Esophagus squamous epithelium (tissue), 5 donors: ENCODE data around the gene SYT13. TPM values are rescaled to one million over a fixed set of nuclear protein-coding genes. Genes with fewer than 3 reads are reported as not detected.

ENCODE experiments used
- DNase-seq: peaks from one replicate; lab custom pipeline; 2025; lab: John Stamatoyannopoulos, UW
- H3K27ac ChIP-seq, 4 donors: fragments of 200-600 bp; sonication (generic); one replicate each; pipeline ENCODE4 v1.5.1; 2016 to 2019; ENCODE audit warnings: mild to moderate bottlenecking in 1 of 4
- H3K27me3 ChIP-seq, 4 donors: fragments of 200-600 bp; sonication (generic); 1 replicate in 3 of 4; 2 replicates in 1 of 4; pipeline versions ENCODE4 v1.5.1 to v1.6.0; 2017 to 2021; ENCODE audit warnings: antibody characterized with exemption in 1 of 4
- H3K36me3 ChIP-seq, 3 donors: fragments of 200-600 bp; sonication (generic); one replicate each; pipeline ENCODE4 v1.5.1; 2016 to 2019
- H3K4me1 ChIP-seq, 3 donors: fragments of 200-600 bp; sonication (generic); one replicate each; pipeline ENCODE4 v1.5.1; 2017 to 2019
- H3K4me3 ChIP-seq, 4 donors: fragments of 200-600 bp; sonication (generic); 1 replicate in 3 of 4; 2 replicates in 1 of 4; pipeline ENCODE4 v1.5.1; 2016 to 2019; ENCODE audit warnings: mild to moderate bottlenecking in 2 of 4, moderate library complexity in 1 of 4
- H3K9me3 ChIP-seq, 3 donors: fragments of 200-600 bp; sonication (generic); one replicate each; pipeline ENCODE4 v1.5.1; 2016 to 2019
- CTCF ChIP-seq, 6 experiments: fragments of 450-650 bp in 4 of 6; fragments of 200-600 bp in 2 of 6; sonication (generic) in 2 of 6; IDR thresholded peaks; one replicate each; pipeline ENCODE4 v1.5.1; 2016 to 2019; ENCODE audit warnings: antibody characterized with exemption in 6 of 6, mild to moderate bottlenecking in 4 of 6, moderate library complexity in 4 of 6
- POLR2A ChIP-seq, 4 donors: fragments of 450-650 bp; IDR thresholded peaks; one replicate each; pipeline ENCODE4 v1.6.1; 2017; ENCODE audit warnings: antibody characterized with exemption in 4 of 4, mild to moderate bottlenecking in 4 of 4, moderate library complexity in 3 of 4
- WGBS, 2 donors: methylation state at CpG; one replicate each; pipeline ENCODE4 v1.1.5; 2018; 5-methylcytosine and 5-hydroxymethylcytosine counted together
- intact Hi-C: fragments of 100-400 bp; cut with DNase I; formaldehyde crosslinking; loops from one replicate; pipeline ENCODE4 v1.15.0; 2022
- total RNA-seq, 4 donors: library from RNA; depleted of rRNA; stranded (reverse); fragments of >200 nt; gene quantifications; one replicate each; pipeline ENCODE4 v1.1.0, GENCODE V29; 2016
- donor health status: DM: yes; HTN: yes; CAD: no.

Gene SYT13
- total RNA-seq, 4 donors from 2014 or later = 0.04 to 0.15 TPM; not detected in 2

- intact Hi-C loops = no loop called here
- Histone ChIP-seq H3K4me1 (no peaks in the 10 kb centered on the region), H3K36me3 (no peaks in the 10 kb centered on the region), H3K9me3 (peaks cover 0 to 11% (median 0%) of the 10 kb centered on the region in 3 donors), H3K4me3 (no peak overlapping the region), H3K27ac (no peak overlapping the region), H3K27me3 (peaks cover 0 to 43% (median 0%) of the 10 kb centered on the region in 4 donors)
- 41 to 92% methylated on average over 2 to 6 of the region's 6 CpGs for WGBS, 2 donors
- no peak for TF ChIP-seq CTCF (IDR thresholded peaks at IDR 0.05)
- TF ChIP-seq POLR2A (IDR thresholded peaks at IDR 0.05) = no peak
- DNase-seq = no peak
Measured at GRCh38 chr11:45324459-45324858, 38.3 kb upstream of the SYT13 start.

DNA sequence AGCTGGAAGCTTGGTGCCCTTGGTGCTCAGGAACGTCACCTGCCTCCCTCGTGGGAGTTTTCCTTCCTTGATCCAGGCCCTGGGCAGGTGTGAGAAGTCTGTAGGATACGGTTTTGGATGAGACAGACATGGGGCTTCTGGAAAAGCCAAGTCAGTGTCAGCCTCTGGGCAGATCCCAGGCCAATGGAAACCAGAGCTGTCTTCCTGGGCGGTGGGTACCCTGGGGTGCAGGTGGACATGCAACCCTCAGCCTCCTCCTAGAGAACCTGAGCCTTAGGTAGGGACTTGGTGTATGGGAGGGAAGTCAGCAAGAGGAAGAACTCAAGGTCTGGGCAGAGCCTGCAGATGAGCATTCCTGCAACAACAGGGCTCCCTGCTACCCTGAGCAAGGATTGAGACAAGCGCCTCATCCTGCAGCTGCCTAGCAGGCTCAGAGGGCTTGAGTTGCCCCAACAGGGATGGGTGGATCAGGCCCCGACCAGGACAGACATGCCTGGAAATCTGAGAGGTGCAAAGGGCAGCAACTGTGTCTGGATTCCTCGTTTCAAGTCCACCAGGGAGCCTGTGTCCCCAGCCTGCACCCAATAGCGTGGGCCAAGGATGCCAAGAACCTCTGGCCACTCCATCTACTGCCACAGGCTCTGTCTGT, 37.6 kb upstream of the SYT13 start:
- Histone ChIP-seq H3K36me3 (no peaks in the 10 kb centered on the region), H3K27me3 (peaks cover 0 to 45% (median 0%) of the 10 kb centered on the region in 4 donors), H3K9me3 (peaks cover 0 to 11% (median 0%) of the 10 kb centered on the region in 3 donors), H3K4me1 (no peaks in the 10 kb centered on the region), H3K27ac (no peak overlapping the region), H3K4me3 (no peak overlapping the region)
- WGBS, 2 donors = 34 to 48% methylated on average over 3 to 4 of the region's 8 CpGs
- intact Hi-C loops = no loop called here
- TF ChIP-seq POLR2A (IDR thresholded peaks at IDR 0.05) (no peak), CTCF (IDR thresholded peaks at IDR 0.05) (no peak)
- no peak for DNase-seq

DNA sequence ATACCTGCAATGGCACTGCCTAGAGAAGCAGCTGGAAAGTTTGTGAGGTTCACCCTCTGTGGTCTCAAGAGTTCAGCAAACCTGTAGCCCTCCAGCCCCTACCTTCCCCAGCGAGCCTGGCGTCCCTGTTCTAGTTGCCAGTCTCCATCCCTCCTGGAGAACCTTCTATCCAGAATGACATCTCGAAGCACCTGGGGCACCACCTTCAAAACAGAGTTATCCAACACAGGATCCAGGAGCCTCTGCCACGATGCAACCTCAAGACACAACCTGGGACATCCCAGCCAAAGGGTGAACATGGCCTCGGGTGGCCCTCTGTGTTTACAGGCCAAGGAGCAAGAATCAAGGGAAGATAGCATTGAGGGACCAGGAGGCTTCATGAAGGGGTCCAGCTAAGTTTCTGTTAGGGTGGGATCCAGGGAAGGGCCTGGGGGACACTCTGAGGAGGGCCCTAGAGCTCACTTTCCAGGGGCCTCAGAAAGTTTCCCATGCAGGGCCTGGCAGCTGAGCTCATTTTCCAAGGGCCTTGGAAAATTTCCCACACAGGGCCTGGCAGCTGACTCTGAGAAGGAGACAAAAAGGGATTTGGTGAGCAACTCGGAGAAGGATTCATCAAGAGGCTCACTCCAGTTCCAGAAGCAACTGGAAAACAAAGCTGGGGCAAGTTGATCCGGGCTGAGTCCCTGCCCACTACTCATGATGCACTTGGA, 36.9 kb upstream of the SYT13 start:
- no peaks in the 10 kb centered on the region for H3K36me3 ChIP-seq
- intact Hi-C loops = no loop called here
- peaks cover 0 to 51% (median 0%) of the 10 kb centered on the region in 4 donors for H3K27me3 ChIP-seq
- peaks cover 0 to 11% (median 0%) of the 10 kb centered on the region in 3 donors for H3K9me3 ChIP-seq
- WGBS, 2 donors = 40 to 49% methylated on average over 3 to 4 of the region's 7 CpGs
- H3K27ac ChIP-seq = no peak overlapping the region
- H3K4me1 ChIP-seq = no peaks in the 10 kb centered on the region
- TF ChIP-seq POLR2A (IDR thresholded peaks at IDR 0.05) (no peak), CTCF (IDR thresholded peaks at IDR 0.05) (no peak)
- H3K4me3 ChIP-seq = no peak overlapping the region
- DNase-seq = no peak

- H3K36me3 ChIP-seq = no peaks in the 10 kb centered on the region
- intact Hi-C loops = no loop called here
- no peaks in the 10 kb centered on the region for H3K4me1 ChIP-seq
- H3K27me3 ChIP-seq = peaks cover 0 to 45% (median 0%) of the 10 kb centered on the region in 4 donors
- TF ChIP-seq POLR2A (IDR thresholded peaks at IDR 0.05) = no peak
- no peak for TF ChIP-seq CTCF (IDR thresholded peaks at IDR 0.05)
- no peak overlapping the region for H3K27ac ChIP-seq
- WGBS, 2 donors = 71 to 84% methylated on average over 8 of the region's 8 CpGs
- H3K9me3 ChIP-seq = peaks cover 0 to 7% (median 0%) of the 10 kb centered on the region in 3 donors
- no peak overlapping the region for H3K4me3 ChIP-seq
- DNase-seq = no peak
Measured at GRCh38 chr11:45322111-45322705, 36.1 kb upstream of the SYT13 start.

GRCh38 chr11:45321669-45322068, 35.5 kb upstream of the SYT13 start:
- Histone ChIP-seq H3K27me3 (peaks cover 0 to 41% (median 0%) of the 10 kb centered on the region in 4 donors), H3K36me3 (no peaks in the 10 kb centered on the region), H3K4me3 (no peak overlapping the region), H3K27ac (no peak overlapping the region), H3K9me3 (peaks cover 0 to 2% (median 0%) of the 10 kb centered on the region in 3 donors), H3K4me1 (no peaks in the 10 kb centered on the region)
- intact Hi-C loops = no loop called here
- 66 to 80% methylated on average over 7 of the region's 7 CpGs for WGBS, 2 donors
- no peak for TF ChIP-seq CTCF (IDR thresholded peaks at IDR 0.05)
- DNase-seq = no peak
